H1 (cell line): ENCODE measurements around the gene SMC3. TPM values are rescaled to one million over a fixed set of nuclear protein-coding genes. Genes with fewer than 3 reads are reported as not detected.

Experiments used
- CTCF ChIA-PET: fragments of 300-600 bp; sonication (Branson Sonifier 250); formaldehyde crosslinking; loops from one replicate; lab custom pipeline; 2021; ENCODE audit not compliant: partially characterized antibody; lab: Charles Lee
- POLR2A ChIA-PET: fragments of 300-600 bp; sonication (Branson Sonifier 250); formaldehyde crosslinking; loops from one replicate; lab custom pipeline; 2021; ENCODE audit warnings: inconsistent platforms; ENCODE audit not compliant: partially characterized antibody; lab: Charles Lee
- DNase-seq, 2 experiments: peaks; one replicate each; pipeline versions ENCODE4 v3.0.0 to v3.0.0-alpha.2; 2010 to 2022; ENCODE audit warnings: low spot score in 2 of 2, low read depth in 1 of 2, mixed read lengths in 1 of 2
- FAIRE-seq: peaks from 2 replicates; lab custom pipeline; 2011; peaks lifted over from hg19 to GRCh38; lab: Jason Lieb, UNC
- H2AFZ ChIP-seq: 2 replicates; pipeline ENCODE4 v1.8.1; 2012; ENCODE audit warnings: low read length, inconsistent platforms
- H2AK5ac ChIP-seq: 2 replicates; pipeline ENCODE4 v1.6.1; 2013; ENCODE audit warnings: low read depth, low read length
- H2BK120ac ChIP-seq: replicated peaks from 2 replicates; pipeline ENCODE3; 2013; ENCODE audit warnings: low read depth, low read length, inconsistent platforms
- H2BK12ac ChIP-seq: 2 replicates; pipeline ENCODE4 v1.6.1; 2013; ENCODE audit warnings: low read depth, low read length
- H2BK15ac ChIP-seq: 2 replicates; pipeline ENCODE4 v1.6.1; 2013; ENCODE audit warnings: low read length
- H2BK20ac ChIP-seq: 2 replicates; pipeline ENCODE4 v1.6.1; 2013; ENCODE audit warnings: low read length
- H2BK5ac ChIP-seq: 2 replicates; pipeline ENCODE4 v1.6.1; 2013; ENCODE audit warnings: low read depth, low read length
- H3K14ac ChIP-seq: 2 replicates; pipeline ENCODE4 v1.6.1; 2013; ENCODE audit warnings: inconsistent platforms; ENCODE audit not compliant: insufficient read length
- H3K18ac ChIP-seq: 2 replicates; pipeline ENCODE4 v1.6.1; 2013; ENCODE audit warnings: low read length; ENCODE audit errors: extremely low read depth
- H3K23ac ChIP-seq: 2 replicates; pipeline ENCODE4 v1.6.1; 2013; ENCODE audit warnings: inconsistent platforms; ENCODE audit not compliant: insufficient read length
- H3K23me2 ChIP-seq: 2 replicates; pipeline ENCODE4 v1.6.1; 2013; ENCODE audit warnings: low read depth, low read length
- H3K27ac ChIP-seq: 2 replicates; pipeline ENCODE4 v1.6.1; 2011; ENCODE audit warnings: low read depth, low read length, inconsistent platforms
- H3K27me3 ChIP-seq, 4 experiments: replicated peaks in 1 of 4; 1 replicate in 1 of 4; 2 replicates in 3 of 4; pipeline versions ENCODE4 v1.6.1 to v1.8.1; 2011 to 2013; ENCODE audit warnings: low read length in 3 of 4, mild to moderate bottlenecking in 3 of 4, inconsistent platforms in 2 of 4, mixed read lengths in 2 of 4, moderate library complexity in 1 of 4; ENCODE audit not compliant: control insufficient read depth in 3 of 4, insufficient read depth in 3 of 4; ENCODE audit errors: extremely low read depth in 1 of 4
- H3K36me3 ChIP-seq, 4 experiments: 2 replicates each; pipeline versions ENCODE4 v1.6.1 to v1.8.1; 2011 to 2013; ENCODE audit warnings: mild to moderate bottlenecking in 4 of 4, low read length in 3 of 4, moderate library complexity in 2 of 4, control low read depth in 1 of 4, inconsistent platforms in 1 of 4; ENCODE audit not compliant: insufficient read depth in 4 of 4, control insufficient read depth in 2 of 4
- H3K4ac ChIP-seq: replicated peaks from 2 replicates; pipeline ENCODE3; 2013; ENCODE audit warnings: low read length, low read depth, mixed read lengths, inconsistent platforms; ENCODE audit not compliant: insufficient read length
- H3K4me1 ChIP-seq, 4 experiments: replicated peaks in 1 of 4; 1 replicate in 1 of 4; 2 replicates in 3 of 4; pipeline versions ENCODE4 v1.6.1 to v1.8.1; 2011 to 2013; ENCODE audit warnings: low read length in 3 of 4, inconsistent platforms in 2 of 4, mixed read lengths in 1 of 4; ENCODE audit not compliant: insufficient read depth in 4 of 4, control insufficient read depth in 3 of 4
- H3K4me2 ChIP-seq, 2 experiments: 2 replicates each; pipeline versions ENCODE4 v1.6.1 to v1.8.1; 2011 to 2013; ENCODE audit warnings: low read depth in 2 of 2, low read length in 2 of 2, control low read depth in 1 of 2, inconsistent platforms in 1 of 2, mild to moderate bottlenecking in 1 of 2; ENCODE audit not compliant: insufficient read depth in 1 of 2
- H3K4me3 ChIP-seq, 4 experiments: fragments of 200-600, 300-600 bp in 1 of 4; sonication (generic), shearing (Covaris generic), sonication (Bioruptor Twin) in 1 of 4; 2 replicates each; pipeline versions ENCODE4 v1.5.1 to v1.8.1; 2011 to 2016; ENCODE audit warnings: low read length in 4 of 4, low read depth in 3 of 4, control low read depth in 2 of 4, inconsistent platforms in 2 of 4, mild to moderate bottlenecking in 2 of 4, mixed read lengths in 1 of 4, moderate library complexity in 1 of 4; ENCODE audit not compliant: insufficient read depth in 2 of 4; ENCODE audit errors: extremely low read depth in 1 of 4
- H3K56ac ChIP-seq: replicated peaks from 2 replicates; pipeline ENCODE3; 2013; ENCODE audit warnings: low read depth, mild to moderate bottlenecking, mixed read lengths, low read length, inconsistent platforms; ENCODE audit not compliant: insufficient read length
- H3K79me1 ChIP-seq: 2 replicates; pipeline ENCODE4 v1.6.1; 2013; ENCODE audit warnings: low read depth, low read length, control low read depth
- H3K79me2 ChIP-seq, 2 experiments: 2 replicates each; pipeline versions ENCODE4 v1.6.1 to v1.8.1; 2012 to 2013; ENCODE audit warnings: low read length in 2 of 2, mild to moderate bottlenecking in 2 of 2, inconsistent platforms in 1 of 2; ENCODE audit not compliant: insufficient read depth in 2 of 2, control insufficient read depth in 1 of 2
- H3K9ac ChIP-seq, 4 experiments: replicated peaks in 1 of 4; 1 replicate in 1 of 4; 2 replicates in 3 of 4; pipeline versions ENCODE4 v1.6.1 to v1.8.1; 2011 to 2013; ENCODE audit warnings: low read depth in 3 of 4, low read length in 3 of 4, control low read depth in 2 of 4, mild to moderate bottlenecking in 2 of 4, moderate library complexity in 2 of 4, inconsistent platforms in 1 of 4; ENCODE audit errors: extremely low read depth in 1 of 4
- H3K9me3 ChIP-seq, 2 experiments: 2 replicates each; pipeline versions ENCODE4 v1.6.1 to v1.8.1; 2012 to 2013; ENCODE audit warnings: mild to moderate bottlenecking in 2 of 2, moderate library complexity in 2 of 2, control low read depth in 1 of 2, inconsistent platforms in 1 of 2, low read depth in 1 of 2, low read length in 1 of 2, mixed read lengths in 1 of 2; ENCODE audit not compliant: insufficient read depth in 2 of 2
- H4K20me1 ChIP-seq, 2 experiments: replicated peaks in 1 of 2; 2 replicates each; pipeline versions ENCODE3 to v1.8.1; 2011 to 2013; ENCODE audit warnings: inconsistent platforms in 2 of 2, low read length in 2 of 2, mild to moderate bottlenecking in 1 of 2; ENCODE audit not compliant: insufficient read depth in 2 of 2, control insufficient read depth in 1 of 2
- H4K5ac ChIP-seq: 2 replicates; pipeline ENCODE4 v1.6.1; 2013; ENCODE audit warnings: low read length, low read depth, mixed read lengths, inconsistent platforms; ENCODE audit not compliant: insufficient read length
- H4K8ac ChIP-seq: 2 replicates; pipeline ENCODE4 v1.8.0; 2013; ENCODE audit warnings: mild to moderate bottlenecking, moderate library complexity, low read length, inconsistent platforms; ENCODE audit not compliant: insufficient read depth; ENCODE audit errors: extremely low read depth
- H4K91ac ChIP-seq: replicated peaks from 2 replicates; pipeline ENCODE3; 2013; ENCODE audit warnings: low read length, mixed read lengths, inconsistent platforms; ENCODE audit not compliant: insufficient read length
- EGR1 ChIP-seq: IDR thresholded peaks from 2 replicates; pipeline ENCODE4 v1.6.1; 2011; ENCODE audit warnings: low read depth, low read length, borderline replicate concordance
- RAD21 ChIP-seq, 2 experiments: IDR thresholded peaks in 1 of 2; conservative IDR thresholded peaks in 1 of 2; 2 replicates each; pipeline ENCODE4 v1.6.1; 2011; ENCODE audit warnings: low read depth in 2 of 2, low read length in 2 of 2, improper control_type of control experiment in 1 of 2, inconsistent platforms in 1 of 2, mild to moderate bottlenecking in 1 of 2, moderate library complexity in 1 of 2
- WGBS, 2 experiments: shearing (Covaris generic) in 1 of 2; methylation state at CpG; one replicate each; pipeline versions ENCODE4 v1.1.6 to v1.1.7; 2013 to 2015; ENCODE audit warnings: low lambda C conversion rate in 2 of 2, mixed read lengths in 2 of 2, inconsistent platforms in 1 of 2, low coverage in 1 of 2, missing lambda C conversion rate in 1 of 2; ENCODE audit not compliant: insufficient replicate concordance in 2 of 2, insufficient coverage in 1 of 2, insufficient read length in 1 of 2; ENCODE audit errors: extremely low coverage in 1 of 2, missing lambda C conversion rate in 1 of 2; 5-methylcytosine and 5-hydroxymethylcytosine counted together
- polyA plus RNA-seq, 7 experiments: library from polyadenylated mRNA; depleted of rRNA in 3 of 7; stranded (reverse) in 5 of 7; unstranded in 2 of 7; fragments of >200 nt in 5 of 7; fragments of 200-250 nt in 2 of 7; gene quantifications; 1 replicate in 5 of 7; 2 replicates in 1 of 7; 4 replicates in 1 of 7; pipeline versions ENCODE4 v1.2.1 to v1.2.3, GENCODE V29; 2011 to 2013; ENCODE audit warnings: missing spikeins in 2 of 7, mixed read lengths in 2 of 7
- total RNA-seq: library from RNA; stranded (reverse); fragmentation: NEBNext Ultra II Directional; extraction: Animal tissue kit (Norgen Biotek cat#: 25700); gene quantifications from 2 replicates; pipeline ENCODE4 v1.2.1, GENCODE V29; 2021

The SMC3 gene
- total and polyA plus RNA-seq, 2 of the 8 experiments (the other 6 are each of a cell fraction or from before 2014, with no cell fraction given) = 12.7 to 93.4 TPM

GRCh38 chr10:110558041-110558440, 9.5 kb upstream of the SMC3 start:
- Histone ChIP-seq H3K36me3 (no peaks in the 10 kb centered on the region), H2BK5ac (no peak overlapping the region), H2BK12ac (no peak overlapping the region), H4K20me1 (no peaks in the 10 kb centered on the region), H4K91ac (no peak overlapping the region), H3K23ac (no peak overlapping the region), H2AK5ac (no peak overlapping the region), H3K27me3 (no peaks in the 10 kb centered on the region), H2AFZ (no peak overlapping the region), H3K23me2 (no peaks in the 10 kb centered on the region), H3K4me3 (no peak overlapping the region), H3K79me2 (no peaks in the 10 kb centered on the region), H3K4me1 (peaks cover 0 to 7% (median 1%) of the 10 kb centered on the region in 4 experiments; a peak in 4 of 7 replicates), H2BK15ac (no peak overlapping the region; the same call in 1 of the 2 replicates), H3K9me3 (no peaks in the 10 kb centered on the region), H3K18ac (no peak overlapping the region)
- 78 to 100% methylated on average over 1 to 3 of the region's 3 CpGs for WGBS, 2 experiments
- DNase-seq = no peak
- POLR2A ChIA-PET = interaction anchor here (0.6 to 3.4 kb wide), 6 partner anchors 9 to 440 kb away, joined by 3 to 14 read pairs (median 4); partner anchors contain the start of genes RBM20, SMC3 and SMNDC1
- TF ChIP-seq EGR1 (no peak), RAD21 (IDR thresholded peaks at IDR 0.05 in 1 of 2, conservative IDR thresholded peaks at IDR 0.05 in 1 of 2; ENCODE audit: low read depth in 2 of 2, low read length in 2 of 2) (no peak)
- TF ChIP-seq, all 59 proteins: peak for 0
- H3K27ac ChIP-seq = no peak overlapping the region
- no peak overlapping the region for H4K5ac ChIP-seq
- H3K56ac ChIP-seq = no peak overlapping the region
- no peak for FAIRE-seq
- H4K8ac ChIP-seq = no peak overlapping the region
- H3K4me2 ChIP-seq = no peak overlapping the region
- no peak overlapping the region for H3K14ac ChIP-seq
- H3K9ac ChIP-seq = no peak overlapping the region
- H2BK20ac ChIP-seq = no peak overlapping the region
- no peak overlapping the region for H3K4ac ChIP-seq
- CTCF ChIA-PET = interaction anchor here (0.6 to 2.4 kb wide), 9 partner anchors 7 to 390 kb away, joined by 3 to 13 read pairs (median 3); no protein-coding TSS in a partner anchor
- no peak overlapping the region for H2BK120ac ChIP-seq
- no peaks in the 10 kb centered on the region for H3K79me1 ChIP-seq
